HG03159 (cell line): ENCODE measurements around the gene MYOZ2.

Experiments
- ATAC-seq: cut with Tn5 transposase; IDR thresholded peaks from one replicate; pipeline ENCODE4 v1.9.1; 2021; ENCODE audit warnings: mild to moderate bottlenecking, moderate library complexity; ENCODE audit not compliant: unreplicated experiment

MYOZ2 gene

DNA sequence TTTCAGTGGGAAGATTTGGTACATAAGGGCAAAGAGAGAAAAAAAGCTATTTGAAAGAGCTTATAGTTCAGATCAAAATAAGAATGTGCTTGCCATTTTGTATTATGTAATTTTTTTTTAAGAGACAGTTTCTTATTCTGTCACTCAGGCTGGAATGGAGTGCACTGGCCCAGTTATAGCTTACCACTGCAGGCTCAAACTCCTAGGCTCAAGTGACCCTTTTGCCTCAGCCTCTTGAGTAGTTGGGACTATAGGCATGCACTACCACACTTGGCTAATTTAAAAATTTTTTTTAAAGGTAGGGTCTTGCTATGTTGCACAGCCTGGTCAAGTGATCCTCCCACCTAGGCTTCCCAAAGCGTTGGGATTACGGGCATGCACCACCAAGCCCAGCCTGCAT is 54.7 kb downstream of the MYOZ2 start:
- ATAC-seq: no peak

- ATAC-seq: no peak
Measured at GRCh38 chr4:119191505-119191904, 55.9 kb downstream of the MYOZ2 start.

DNA sequence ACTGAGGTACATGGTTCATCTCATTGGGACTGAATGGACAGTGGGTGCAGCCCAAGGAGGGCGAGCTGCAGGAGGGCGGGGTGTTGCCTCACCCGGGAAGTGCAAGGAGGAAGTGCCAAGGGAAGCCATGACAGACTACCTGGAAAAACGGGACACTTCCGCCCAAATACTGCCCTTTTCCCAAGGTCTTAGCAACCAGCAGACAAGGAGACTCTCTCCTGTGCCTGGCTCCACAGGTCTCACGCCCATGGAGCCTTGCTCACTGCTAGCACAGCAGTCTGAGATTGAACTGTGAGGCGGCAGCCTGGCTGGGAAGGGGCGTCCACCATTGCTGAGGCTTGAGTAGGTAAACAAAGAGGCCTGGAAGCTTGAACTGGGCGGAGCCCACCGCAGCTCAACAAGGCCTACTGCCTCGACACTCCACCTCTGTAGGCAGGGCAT is 62.2 kb downstream of the MYOZ2 start:
- ATAC-seq: no peak

- no peak for ATAC-seq
Measured at GRCh38 chr4:119204916-119205315, 69.3 kb downstream of the MYOZ2 start.

DNA sequence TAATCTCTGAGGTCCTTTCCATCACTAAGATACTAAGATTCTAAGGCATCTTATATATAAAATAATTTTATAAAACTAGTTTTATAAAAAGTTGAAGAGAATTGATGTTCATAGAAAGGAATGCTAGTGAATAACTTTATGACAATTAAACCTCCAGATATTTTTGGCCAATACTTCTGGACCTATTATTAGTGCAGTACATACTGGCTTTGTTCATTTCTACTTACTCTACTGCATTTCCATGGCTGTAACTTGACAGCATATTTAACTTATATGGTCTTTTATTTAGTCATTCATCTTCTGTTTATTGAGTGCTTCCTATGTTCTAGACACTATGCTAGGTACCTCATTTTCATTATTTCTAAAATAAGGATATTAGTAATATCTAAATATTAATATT is 70.1 kb downstream of the MYOZ2 start:
- ATAC-seq: no peak

DNA sequence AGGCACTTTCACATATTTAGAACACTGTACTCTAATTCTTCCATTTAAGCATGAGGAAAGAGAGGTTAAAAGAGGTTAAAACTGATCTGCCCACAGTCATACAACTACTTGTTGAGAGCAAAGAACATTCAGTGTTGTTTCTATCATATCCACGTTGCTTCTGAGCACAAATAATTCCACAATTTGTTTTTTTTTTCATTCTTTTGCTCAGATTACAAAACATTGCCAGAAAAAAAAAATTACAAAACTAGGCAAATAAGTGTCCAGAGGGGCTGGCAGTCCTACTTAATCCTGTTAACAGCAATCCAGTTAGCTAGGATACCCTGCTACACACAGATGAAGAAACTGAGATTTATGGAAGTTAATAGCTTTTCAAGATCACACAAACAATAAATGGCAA is 70.5 kb downstream of the MYOZ2 start:
- no peak for ATAC-seq

GRCh38 chr4:119207051-119207450 is 71.4 kb downstream of the MYOZ2 start:
- no peak for ATAC-seq

DNA sequence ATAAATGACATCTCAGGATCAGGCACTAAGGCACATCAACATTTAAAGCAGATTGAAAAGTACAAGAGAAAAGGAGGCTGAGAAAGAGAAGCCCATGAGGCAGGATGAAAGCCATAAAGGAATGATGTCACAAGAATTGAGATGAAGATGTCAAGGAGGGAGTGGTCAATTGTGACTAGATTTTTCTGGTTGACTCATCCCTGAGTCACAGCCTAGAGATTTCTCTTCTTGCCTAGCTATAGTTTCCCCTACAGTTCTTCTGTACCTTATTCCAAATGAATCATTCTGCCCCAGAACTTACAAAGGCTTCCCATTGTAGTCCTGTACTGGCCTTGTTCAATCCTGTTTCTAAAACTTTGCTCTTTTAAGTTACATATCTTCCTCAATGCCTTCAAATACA is 73.4 kb downstream of the MYOZ2 start:
- no peak for ATAC-seq

DNA sequence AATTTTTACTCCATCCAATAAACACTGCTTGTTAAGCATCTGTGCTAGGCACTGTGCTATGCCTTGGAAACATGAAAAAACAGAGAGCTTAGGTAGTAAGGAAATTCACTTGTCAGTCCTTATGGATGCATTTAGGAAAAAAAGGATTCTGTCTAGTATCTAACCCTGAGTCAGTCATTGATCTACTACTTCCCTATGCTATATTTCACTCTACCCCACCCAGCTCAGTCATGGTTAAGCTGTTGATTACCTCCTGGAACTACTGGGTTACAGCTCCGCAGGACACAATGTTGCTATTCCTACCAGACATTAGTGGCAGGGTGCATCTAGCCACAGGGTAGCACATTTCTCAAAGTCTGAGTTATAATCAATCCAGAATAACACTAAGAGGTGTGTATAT is 74.0 kb downstream of the MYOZ2 start:
- ATAC-seq: no peak

GRCh38 chr4:119210775-119211174 is 75.1 kb downstream of the MYOZ2 start:
- ATAC-seq: no peak

DNA sequence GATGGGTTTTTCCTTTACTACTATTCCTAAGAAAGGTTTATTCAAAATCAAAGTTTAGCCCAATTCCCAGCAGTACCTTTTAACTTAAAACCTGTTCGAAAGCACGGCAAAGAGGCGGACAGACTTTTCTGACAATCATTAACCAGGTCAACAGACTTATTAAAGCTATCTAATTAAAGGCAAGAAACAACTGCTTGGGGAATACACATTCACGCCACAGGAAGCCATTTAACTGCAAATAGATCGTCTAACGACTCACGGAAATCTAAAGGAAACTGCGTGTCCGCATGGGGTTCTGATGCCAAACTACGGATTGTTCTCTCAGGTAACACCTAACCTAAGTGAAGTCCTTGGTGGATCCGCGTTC is 76.2 kb downstream of the MYOZ2 start:
- ATAC-seq: peak; percentile 18

DNA sequence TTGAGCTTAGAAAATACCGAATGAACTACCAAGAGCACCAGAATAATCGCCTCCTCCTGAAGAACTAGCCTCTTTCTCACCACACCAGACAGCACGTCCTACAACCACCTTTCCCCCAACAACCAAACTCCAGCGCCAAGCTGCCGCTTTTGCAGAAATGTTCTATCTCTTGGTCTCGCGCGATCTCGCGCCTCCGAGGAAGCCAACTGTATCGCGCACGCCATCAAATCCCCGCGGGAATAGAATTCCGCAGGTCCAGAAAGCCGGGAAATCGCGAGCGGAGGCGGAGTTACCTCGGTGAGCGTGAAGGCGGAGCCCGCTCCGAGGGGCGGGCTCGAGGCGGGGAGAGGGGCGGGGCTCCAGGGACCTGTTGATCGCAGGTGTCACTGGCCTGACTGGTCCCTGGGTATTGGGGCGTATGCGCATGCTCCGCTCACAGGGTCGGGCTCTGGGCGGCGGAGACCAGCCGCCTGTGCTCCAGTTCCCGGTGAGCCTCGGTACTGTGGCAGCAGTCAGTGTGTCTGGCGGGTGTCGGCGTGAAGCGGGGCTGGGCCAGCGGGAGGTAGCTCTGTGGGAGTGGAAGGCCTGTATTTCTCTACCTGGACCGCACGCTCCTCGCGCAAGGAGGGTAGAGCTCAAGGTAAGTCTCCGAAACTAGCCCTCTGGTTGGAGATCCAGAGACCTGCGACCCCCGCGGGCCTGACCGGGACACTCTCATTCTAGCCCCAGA is 76.8 kb downstream of the MYOZ2 start, which contains the start of gene USP53:
Gene USP53, plus strand, starts transcription at position 480 of the 730 bp plus-strand sequence. CDS start 27,047 bp downstream, outside the sequence.
- peak; percentile 90 for ATAC-seq

- ATAC-seq: peak; percentile 48
Measured at GRCh38 chr4:119212964-119213606, 77.5 kb downstream of the MYOZ2 start.

DNA sequence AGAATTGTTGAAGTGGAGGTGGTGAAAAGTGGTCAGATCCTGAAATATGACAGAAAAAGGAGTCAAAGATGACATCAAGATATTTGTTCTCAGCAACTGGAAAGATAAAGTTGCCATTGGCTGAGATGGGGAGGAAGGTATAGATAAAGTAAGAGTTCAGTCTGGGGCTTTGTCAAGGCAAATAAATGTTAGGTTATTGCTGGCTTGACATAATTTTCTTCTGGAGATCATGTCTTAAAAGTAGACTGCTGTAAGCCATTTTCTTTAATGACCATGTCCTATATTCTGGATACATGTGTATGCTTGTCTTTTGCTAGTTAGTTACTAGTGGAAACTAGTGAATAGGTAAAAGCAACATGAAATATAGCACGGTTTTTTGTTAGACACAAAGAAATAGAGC is 82.5 kb downstream of the MYOZ2 start:
- ATAC-seq: no peak

GRCh38 chr4:119221412-119221811 is 85.8 kb downstream of the MYOZ2 start:
- ATAC-seq: no peak

DNA sequence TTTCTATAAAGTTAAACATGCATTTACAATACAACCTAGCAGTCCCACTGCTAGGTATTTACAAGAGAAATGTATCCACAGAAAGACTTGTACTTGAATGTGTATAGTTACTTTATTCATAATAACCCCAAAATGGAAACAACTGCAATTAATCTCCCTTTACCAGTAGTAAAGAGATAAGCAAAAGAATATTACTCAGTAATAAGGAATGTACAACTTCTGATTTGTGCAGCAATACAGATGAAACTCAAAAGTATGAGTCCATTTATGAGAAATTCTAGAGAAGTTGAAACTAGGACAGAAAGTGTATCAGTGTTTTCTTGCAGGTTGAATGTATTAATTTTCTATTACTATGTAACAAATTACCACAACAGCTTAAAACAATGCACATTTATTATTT is 92.1 kb downstream of the MYOZ2 start:
- ATAC-seq: no peak

DNA sequence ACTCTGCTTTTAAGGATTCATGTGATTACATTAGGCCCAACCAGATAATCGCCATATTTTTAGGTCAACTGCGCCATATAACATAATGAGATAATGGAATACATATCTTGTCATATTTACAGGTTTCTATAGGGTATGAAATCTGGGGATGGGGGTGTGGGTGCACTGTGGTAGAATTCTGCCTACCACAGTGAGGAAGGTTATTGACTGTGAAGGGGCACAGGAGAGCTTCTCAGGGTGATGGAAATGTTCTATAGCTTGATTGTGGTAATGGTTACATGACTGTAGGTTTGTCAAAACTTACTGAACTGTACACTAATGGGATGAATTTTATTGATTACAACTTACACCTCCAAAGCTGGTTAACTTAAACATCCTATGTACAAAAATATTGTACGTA is 92.8 kb downstream of the MYOZ2 start:
- no peak for ATAC-seq

DNA sequence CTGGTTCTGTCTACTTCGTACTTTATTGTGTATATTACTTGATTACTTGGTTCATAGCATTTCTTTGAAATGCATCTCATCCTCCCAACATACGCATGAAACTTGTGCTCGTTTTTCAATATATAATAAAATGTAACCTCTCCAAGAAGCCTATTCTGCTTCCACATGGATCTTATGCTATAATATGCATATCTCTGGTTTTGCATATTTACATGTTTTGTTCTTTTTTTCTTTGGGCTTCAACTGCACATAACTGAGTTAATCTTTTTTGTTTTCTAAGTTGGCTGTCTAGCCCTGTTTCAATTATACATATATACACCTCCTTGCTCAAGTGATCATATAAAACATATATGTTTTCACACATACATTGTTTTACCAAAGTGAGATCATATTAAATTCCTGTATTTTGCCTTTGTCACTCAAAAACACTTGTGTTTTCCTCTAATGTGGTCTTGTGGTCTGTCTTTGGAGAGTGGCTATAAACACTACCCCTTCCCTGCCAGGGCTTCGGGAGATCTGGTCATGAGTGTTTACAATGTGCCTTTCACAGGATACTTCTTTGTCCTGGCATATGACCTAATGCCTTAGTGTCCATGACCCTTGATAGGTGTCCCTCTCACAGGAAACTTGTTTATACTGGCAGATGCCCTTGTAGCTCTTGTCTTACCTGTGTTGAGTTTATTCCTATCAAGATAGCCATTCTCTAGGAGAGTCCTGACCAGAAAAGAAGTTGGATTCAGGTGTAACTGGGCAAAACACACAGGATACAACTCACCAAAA is 94.5 kb downstream of the MYOZ2 start:
- no peak for ATAC-seq

DNA sequence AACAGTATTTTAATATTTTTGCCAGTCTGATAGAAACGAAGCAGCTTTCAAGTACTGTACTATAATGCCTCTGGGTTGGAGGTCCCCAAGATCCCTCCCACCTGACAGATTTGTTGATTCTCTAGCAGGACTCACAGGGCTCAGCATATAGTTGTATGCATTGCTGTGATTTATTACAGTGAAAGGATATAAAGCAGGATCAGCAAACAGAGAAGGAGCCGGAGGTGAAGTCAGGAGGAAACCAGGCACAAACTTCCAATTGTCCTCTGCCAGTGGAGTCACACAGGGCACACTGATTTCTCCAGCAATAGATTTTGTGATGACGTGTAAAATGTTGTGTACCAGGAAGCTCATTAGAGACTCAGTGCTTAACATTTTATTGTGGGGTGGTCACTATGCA is 95.9 kb downstream of the MYOZ2 start:
- no peak for ATAC-seq

- ATAC-seq: no peak
Measured at GRCh38 chr4:119232286-119232685, 96.7 kb downstream of the MYOZ2 start.

DNA sequence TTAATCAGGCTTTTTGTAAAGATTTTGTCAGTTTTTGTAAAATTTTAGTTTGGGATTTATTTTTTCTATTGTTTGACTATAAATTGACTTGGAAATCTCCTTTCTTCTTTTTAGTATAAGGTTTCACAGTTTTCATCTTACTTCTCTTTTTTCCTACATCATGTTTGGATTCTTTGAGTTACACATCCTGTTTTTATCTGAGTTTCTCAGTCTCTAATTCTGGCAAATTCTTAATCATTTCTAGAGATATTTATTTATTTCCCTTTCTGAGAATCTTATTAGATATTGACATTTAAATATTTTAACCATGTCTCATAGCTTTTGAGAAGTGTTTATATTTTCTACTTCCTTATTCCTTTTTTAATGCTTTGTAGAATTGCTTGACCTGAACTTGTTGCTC is 97.6 kb downstream of the MYOZ2 start:
- no peak for ATAC-seq

DNA sequence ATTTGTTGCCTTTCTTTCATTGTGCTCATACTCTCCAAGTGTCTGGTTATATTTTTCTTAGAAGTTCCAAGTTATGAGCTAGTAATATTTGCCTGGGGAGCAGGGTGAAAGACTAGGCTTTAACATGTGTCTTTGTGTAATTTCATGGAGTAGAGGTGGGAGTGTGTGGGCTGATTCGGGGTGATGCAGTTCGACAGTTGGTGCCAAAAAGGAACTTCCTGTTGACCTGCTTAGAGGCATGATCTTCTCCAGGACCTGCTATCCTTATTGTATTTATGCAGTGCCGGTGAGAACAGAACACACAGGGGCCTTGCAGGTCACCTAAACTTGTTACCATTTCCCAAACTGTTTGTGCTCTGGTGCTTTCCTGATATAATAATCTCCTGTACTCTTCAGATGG is 98.1 kb downstream of the MYOZ2 start:
- no peak for ATAC-seq
